T-helper 1 cell treated with Interleukin-12 subunit alpha and Interleukin-12 subunit beta and Interleukin-4 antibody, amounts not matched to agents 30 μg/mL and 1 μg/mL, for 36 hours (primary cell): ENCODE data around the gene TMEM51.

ENCODE experiments used
- H3K27ac Mint-ChIP-seq: one replicate; pipeline ENCODE4 v1.8.0; 2021; ENCODE audit warnings: mild to moderate bottlenecking, mixed read lengths
- H3K27me3 Mint-ChIP-seq: one replicate; pipeline ENCODE4 v1.8.0; 2021; ENCODE audit warnings: low read depth, mixed read lengths
- H3K36me3 Mint-ChIP-seq: one replicate; pipeline ENCODE4 v1.8.0; 2021; ENCODE audit warnings: low read depth, mixed read lengths
- H3K4me1 Mint-ChIP-seq: one replicate; pipeline ENCODE4 v1.8.0; 2021; ENCODE audit warnings: low read depth, mixed read lengths
- H3K4me3 Mint-ChIP-seq: one replicate; pipeline ENCODE4 v1.8.0; 2021; ENCODE audit warnings: mild to moderate bottlenecking, moderate library complexity, mixed read lengths
- H3K9me3 Mint-ChIP-seq: one replicate; pipeline ENCODE4 v1.8.0; 2021; ENCODE audit warnings: mixed read lengths

The TMEM51 gene

GRCh38 chr1:15186073-15186845 is 32.7 kb downstream of the TMEM51 start:
- Mint-ChIP-seq H3K4me1 (no peaks in the 10 kb centered on the region), H3K27ac (no peak overlapping the region), H3K9me3 (no peaks in the 10 kb centered on the region), H3K36me3 (no peaks in the 10 kb centered on the region), H3K4me3 (no peak overlapping the region), H3K27me3 (peaks cover 18% of the 10 kb centered on the region)

GRCh38 chr1:15186846-15187151 is 33.3 kb downstream of the TMEM51 start:
- Mint-ChIP-seq H3K27ac (no peak overlapping the region), H3K9me3 (no peaks in the 10 kb centered on the region), H3K27me3 (peaks cover 21% of the 10 kb centered on the region), H3K4me1 (no peaks in the 10 kb centered on the region), H3K36me3 (no peaks in the 10 kb centered on the region), H3K4me3 (no peak overlapping the region)

GRCh38 chr1:15187175-15188129 is 33.9 kb downstream of the TMEM51 start:
- no peaks in the 10 kb centered on the region for H3K36me3 Mint-ChIP-seq
- H3K4me1 Mint-ChIP-seq: no peaks in the 10 kb centered on the region

GRCh38 chr1:15188130-15188524 is 34.6 kb downstream of the TMEM51 start:
- Mint-ChIP-seq H3K27ac (no peak overlapping the region), H3K27me3 (peaks cover 23% of the 10 kb centered on the region), H3K4me3 (no peak overlapping the region), H3K36me3 (no peaks in the 10 kb centered on the region), H3K9me3 (no peaks in the 10 kb centered on the region), H3K4me1 (no peaks in the 10 kb centered on the region)

More at GRCh38 chr1:15187175-15188129, 33.9 kb downstream of the TMEM51 start:
- no peak overlapping the region for H3K4me3 Mint-ChIP-seq
- H3K27me3 Mint-ChIP-seq: peaks cover 23% of the 10 kb centered on the region
- no peaks in the 10 kb centered on the region for H3K9me3 Mint-ChIP-seq
- H3K27ac Mint-ChIP-seq: no peak overlapping the region

- no peak overlapping the region for H3K27ac Mint-ChIP-seq
- H3K36me3 Mint-ChIP-seq: no peaks in the 10 kb centered on the region
- no peak overlapping the region for H3K4me3 Mint-ChIP-seq
- H3K27me3 Mint-ChIP-seq: peaks cover 17% of the 10 kb centered on the region
- no peaks in the 10 kb centered on the region for H3K9me3 Mint-ChIP-seq
- H3K4me1 Mint-ChIP-seq: no peaks in the 10 kb centered on the region
These were observed 35.1 kb downstream of the TMEM51 start for GRCh38 chr1:15188678-15189077.

- no peaks in the 10 kb centered on the region for H3K4me1 Mint-ChIP-seq
- no peaks in the 10 kb centered on the region for H3K9me3 Mint-ChIP-seq
- H3K36me3 Mint-ChIP-seq: no peaks in the 10 kb centered on the region
- no peak overlapping the region for H3K4me3 Mint-ChIP-seq
- no peak overlapping the region for H3K27ac Mint-ChIP-seq
- H3K27me3 Mint-ChIP-seq: peaks cover 15% of the 10 kb centered on the region
These were observed 36.3 kb downstream of the TMEM51 start for GRCh38 chr1:15189692-15190370.

GRCh38 chr1:15191267-15191666 is 37.7 kb downstream of the TMEM51 start:
- Mint-ChIP-seq H3K4me1 (no peaks in the 10 kb centered on the region), H3K27ac (no peak overlapping the region), H3K9me3 (no peaks in the 10 kb centered on the region)

GRCh38 chr1:15191770-15192169 is 38.2 kb downstream of the TMEM51 start:
- Mint-ChIP-seq H3K4me3 (no peak overlapping the region), H3K27me3 (peaks cover 15% of the 10 kb centered on the region), H3K4me1 (no peaks in the 10 kb centered on the region), H3K36me3 (no peaks in the 10 kb centered on the region), H3K27ac (no peak overlapping the region), H3K9me3 (no peaks in the 10 kb centered on the region)

More at GRCh38 chr1:15191267-15191666, 37.7 kb downstream of the TMEM51 start:
- Mint-ChIP-seq H3K36me3 (no peaks in the 10 kb centered on the region), H3K27me3 (peaks cover 15% of the 10 kb centered on the region), H3K4me3 (no peak overlapping the region)

GRCh38 chr1:15192916-15193550 is 39.5 kb downstream of the TMEM51 start:
- no peak overlapping the region for H3K4me3 Mint-ChIP-seq
- no peaks in the 10 kb centered on the region for H3K9me3 Mint-ChIP-seq
- H3K4me1 Mint-ChIP-seq: no peaks in the 10 kb centered on the region
- H3K36me3 Mint-ChIP-seq: no peaks in the 10 kb centered on the region
- H3K27ac Mint-ChIP-seq: no peak overlapping the region
- H3K27me3 Mint-ChIP-seq: peaks cover 15% of the 10 kb centered on the region

- no peaks in the 10 kb centered on the region for H3K4me1 Mint-ChIP-seq
- H3K9me3 Mint-ChIP-seq: no peaks in the 10 kb centered on the region
- H3K36me3 Mint-ChIP-seq: no peaks in the 10 kb centered on the region
- H3K27me3 Mint-ChIP-seq: peaks cover 9% of the 10 kb centered on the region
- no peak overlapping the region for H3K4me3 Mint-ChIP-seq
- no peak overlapping the region for H3K27ac Mint-ChIP-seq
These were observed 42.0 kb downstream of the TMEM51 start for GRCh38 chr1:15195420-15196052.

- Mint-ChIP-seq H3K4me1 (no peaks in the 10 kb centered on the region), H3K9me3 (no peaks in the 10 kb centered on the region), H3K36me3 (no peaks in the 10 kb centered on the region), H3K27me3 (peaks cover 9% of the 10 kb centered on the region), H3K4me3 (no peak overlapping the region), H3K27ac (no peak overlapping the region)
These were observed 42.5 kb downstream of the TMEM51 start for GRCh38 chr1:15196069-15196468.

GRCh38 chr1:15196807-15197530 is 43.4 kb downstream of the TMEM51 start:
- Mint-ChIP-seq H3K9me3 (no peaks in the 10 kb centered on the region), H3K4me3 (no peak overlapping the region), H3K4me1 (no peaks in the 10 kb centered on the region), H3K36me3 (no peaks in the 10 kb centered on the region), H3K27ac (no peak overlapping the region), H3K27me3 (peaks cover 4% of the 10 kb centered on the region)

- no peak overlapping the region for H3K4me3 Mint-ChIP-seq
- H3K27ac Mint-ChIP-seq: no peak overlapping the region
- H3K27me3 Mint-ChIP-seq: peaks cover 4% of the 10 kb centered on the region
- no peaks in the 10 kb centered on the region for H3K4me1 Mint-ChIP-seq
- no peaks in the 10 kb centered on the region for H3K36me3 Mint-ChIP-seq
- H3K9me3 Mint-ChIP-seq: no peaks in the 10 kb centered on the region
These were observed 44.3 kb downstream of the TMEM51 start for GRCh38 chr1:15197591-15198447.
